CD4-positive, alpha-beta T cell treated with Interleukin-2 at 100 ng/mL for 4 hours (primary cell): Measurements from ENCODE around the gene TDRD9.
"Not testable (repeated sequence)": the region's sequence is repeated elsewhere in the genome, so short reads cannot be mapped to it uniquely, and the experiment has no call there.

ENCODE experiments used
- DNase-seq: peaks from one replicate; pipeline ENCODE4 v3.0.0-alpha.2; 2020; ENCODE audit warnings: low spot score

TDRD9 gene, protein sequence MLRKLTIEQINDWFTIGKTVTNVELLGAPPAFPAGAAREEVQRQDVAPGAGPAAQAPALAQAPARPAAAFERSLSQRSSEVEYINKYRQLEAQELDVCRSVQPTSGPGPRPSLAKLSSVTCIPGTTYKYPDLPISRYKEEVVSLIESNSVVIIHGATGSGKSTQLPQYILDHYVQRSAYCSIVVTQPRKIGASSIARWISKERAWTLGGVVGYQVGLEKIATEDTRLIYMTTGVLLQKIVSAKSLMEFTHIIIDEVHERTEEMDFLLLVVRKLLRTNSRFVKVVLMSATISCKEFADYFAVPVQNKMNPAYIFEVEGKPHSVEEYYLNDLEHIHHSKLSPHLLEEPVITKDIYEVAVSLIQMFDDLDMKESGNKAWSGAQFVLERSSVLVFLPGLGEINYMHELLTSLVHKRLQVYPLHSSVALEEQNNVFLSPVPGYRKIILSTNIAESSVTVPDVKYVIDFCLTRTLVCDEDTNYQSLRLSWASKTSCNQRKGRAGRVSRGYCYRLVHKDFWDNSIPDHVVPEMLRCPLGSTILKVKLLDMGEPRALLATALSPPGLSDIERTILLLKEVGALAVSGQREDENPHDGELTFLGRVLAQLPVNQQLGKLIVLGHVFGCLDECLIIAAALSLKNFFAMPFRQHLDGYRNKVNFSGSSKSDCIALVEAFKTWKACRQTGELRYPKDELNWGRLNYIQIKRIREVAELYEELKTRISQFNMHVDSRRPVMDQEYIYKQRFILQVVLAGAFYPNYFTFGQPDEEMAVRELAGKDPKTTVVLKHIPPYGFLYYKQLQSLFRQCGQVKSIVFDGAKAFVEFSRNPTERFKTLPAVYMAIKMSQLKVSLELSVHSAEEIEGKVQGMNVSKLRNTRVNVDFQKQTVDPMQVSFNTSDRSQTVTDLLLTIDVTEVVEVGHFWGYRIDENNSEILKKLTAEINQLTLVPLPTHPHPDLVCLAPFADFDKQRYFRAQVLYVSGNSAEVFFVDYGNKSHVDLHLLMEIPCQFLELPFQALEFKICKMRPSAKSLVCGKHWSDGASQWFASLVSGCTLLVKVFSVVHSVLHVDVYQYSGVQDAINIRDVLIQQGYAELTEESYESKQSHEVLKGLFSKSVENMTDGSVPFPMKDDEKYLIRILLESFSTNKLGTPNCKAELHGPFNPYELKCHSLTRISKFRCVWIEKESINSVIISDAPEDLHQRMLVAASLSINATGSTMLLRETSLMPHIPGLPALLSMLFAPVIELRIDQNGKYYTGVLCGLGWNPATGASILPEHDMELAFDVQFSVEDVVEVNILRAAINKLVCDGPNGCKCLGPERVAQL (N-terminal part only)

DNA sequence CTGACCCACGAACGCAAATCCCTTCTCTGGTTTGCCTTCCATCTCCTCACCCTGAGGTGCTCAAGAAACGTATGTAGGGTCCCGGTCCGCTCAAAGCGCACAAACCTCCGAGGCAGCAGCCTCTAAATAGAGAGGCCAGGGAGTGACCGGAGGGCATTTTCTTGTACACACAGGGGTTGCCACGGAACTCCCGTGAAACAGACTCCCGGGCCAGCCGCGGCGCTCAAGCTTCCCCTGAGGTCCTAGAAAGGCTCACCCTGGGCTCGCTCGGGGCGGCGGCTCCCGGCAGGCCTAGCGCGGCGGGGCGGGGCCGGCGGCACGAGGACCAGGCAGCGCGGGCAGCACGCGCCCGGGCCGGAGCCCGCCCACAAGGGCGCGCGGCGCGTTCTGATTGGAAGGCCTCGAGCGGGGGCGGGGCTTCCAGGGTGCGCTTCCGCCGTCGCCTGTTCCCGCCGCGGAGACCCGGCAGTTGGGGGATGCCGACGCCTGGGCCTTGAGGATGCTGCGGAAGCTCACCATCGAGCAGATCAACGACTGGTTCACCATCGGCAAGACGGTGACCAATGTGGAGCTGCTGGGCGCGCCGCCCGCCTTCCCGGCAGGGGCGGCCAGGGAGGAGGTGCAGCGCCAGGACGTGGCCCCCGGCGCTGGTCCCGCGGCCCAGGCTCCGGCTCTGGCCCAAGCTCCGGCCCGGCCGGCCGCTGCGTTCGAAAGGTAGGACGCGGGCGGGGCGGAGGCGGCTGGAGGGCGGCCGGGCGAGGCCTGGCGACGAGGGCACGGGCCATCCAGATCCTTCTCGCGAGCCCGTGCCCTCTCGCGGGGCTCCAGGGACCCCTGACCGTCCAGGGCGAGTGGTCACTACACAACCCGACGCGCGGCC is at the start of gene TDRD9:
TSS of gene TDRD9 (plus strand) at position 446 of the 880 bp plus-strand sequence. CDS start at position 500, 54 bp downstream.
- DNase-seq, result no peak

DNA sequence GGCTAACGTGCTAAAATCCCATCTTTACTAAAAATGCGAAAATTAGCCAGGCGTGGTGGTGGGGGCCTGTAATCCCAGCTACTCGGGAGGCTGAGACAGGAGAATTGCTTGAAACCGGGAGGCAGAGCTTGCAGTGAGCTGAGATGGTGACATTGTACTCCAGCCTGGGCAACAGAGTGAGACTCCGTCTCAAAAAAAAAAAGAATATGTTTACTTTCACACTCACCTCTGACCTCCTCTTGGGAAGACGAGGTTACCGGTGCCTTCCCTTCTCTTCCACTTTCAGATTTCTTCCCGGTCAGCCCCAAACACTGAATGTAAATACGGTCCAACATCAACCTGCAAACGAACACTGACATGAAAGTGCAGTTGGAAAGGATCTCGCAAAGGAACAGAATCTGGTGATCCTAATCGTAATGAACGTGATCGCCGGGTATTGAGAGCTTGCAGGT is 49.1 kb upstream of the TDRD9 start:
- no peak for DNase-seq

DNA sequence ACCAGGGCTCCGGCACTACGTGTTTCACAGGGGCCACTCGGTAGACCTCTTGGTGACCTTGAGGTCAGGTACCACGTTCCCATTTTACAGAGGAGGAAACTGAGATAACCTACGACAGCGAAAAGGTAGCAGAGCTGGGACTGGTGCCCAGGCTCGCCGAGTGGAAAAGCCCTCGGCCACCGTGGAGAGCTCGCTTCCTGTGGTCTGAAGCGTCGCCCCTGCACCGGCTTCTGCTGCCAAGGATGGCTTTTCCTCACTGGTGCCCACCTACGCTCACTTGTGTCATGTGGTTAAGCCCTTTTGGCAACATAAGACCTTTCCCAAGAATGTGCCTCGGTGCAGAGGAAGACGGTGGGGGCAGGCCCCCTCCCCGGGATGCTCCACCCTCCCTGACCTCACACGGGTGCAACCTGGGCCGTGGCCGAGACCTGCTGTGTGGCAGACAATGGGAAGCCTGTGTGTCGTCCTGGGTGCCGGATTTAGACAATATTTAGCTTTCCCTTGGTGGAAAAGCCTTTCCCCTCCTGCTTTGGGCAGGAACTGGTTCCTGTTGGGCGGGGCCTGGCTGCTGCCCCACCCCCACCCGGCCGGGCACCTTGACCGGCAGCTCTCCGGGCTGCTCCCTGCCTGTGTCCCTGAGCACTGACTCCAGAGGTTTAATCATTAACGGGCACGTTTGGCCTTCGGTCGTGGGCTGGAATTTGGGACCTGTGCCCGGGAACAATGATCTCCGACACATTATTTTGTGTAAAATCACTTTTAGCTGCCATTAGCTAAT is 48.5 kb upstream of the TDRD9 start:
- no peak for DNase-seq

DNA sequence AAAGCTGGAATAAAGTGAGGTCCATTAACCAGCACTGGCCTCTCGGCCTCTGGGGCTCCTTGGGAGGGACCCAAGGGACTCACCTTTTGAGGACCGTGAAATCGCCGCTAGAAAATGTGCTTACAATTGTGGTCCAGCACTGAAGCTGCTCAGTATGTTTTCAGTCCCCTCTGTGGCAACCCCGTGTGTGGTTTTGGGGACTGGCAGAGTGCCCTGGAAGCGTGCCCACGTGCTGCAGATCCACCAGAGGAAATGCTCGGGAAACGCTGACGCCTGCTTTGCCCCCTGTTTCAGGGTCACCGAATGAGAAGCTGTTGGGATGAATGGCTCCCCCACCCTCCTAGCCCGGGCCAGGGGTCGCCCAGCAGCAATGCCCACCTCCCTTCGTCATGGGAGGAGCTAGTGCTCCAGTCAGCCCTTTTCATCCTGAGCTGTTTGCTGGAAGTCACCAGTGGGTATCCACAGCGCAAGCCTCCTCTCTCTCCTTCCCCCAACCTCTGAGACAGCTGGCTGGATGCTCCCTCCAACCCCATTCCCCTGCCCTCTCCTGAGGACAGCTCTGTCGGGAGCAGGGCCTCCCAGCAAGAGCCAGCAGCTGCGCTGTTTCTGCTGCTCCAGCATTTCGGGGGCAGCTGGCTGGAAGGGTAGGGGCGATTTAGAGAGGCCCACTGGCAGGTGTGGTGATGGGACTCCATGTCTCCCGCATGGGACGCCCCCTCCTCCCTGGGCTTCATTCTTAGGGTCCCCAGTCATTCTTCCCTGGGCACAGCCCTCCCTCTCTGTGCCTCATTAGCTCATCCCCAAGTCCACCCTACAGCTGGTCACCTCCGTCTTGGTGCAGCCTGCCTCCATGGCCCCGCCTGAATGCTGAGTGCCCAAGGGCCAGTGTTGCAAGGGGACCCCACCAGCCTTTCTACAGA is 47.6 kb upstream of the TDRD9 start:
- DNase-seq, result peak; percentile 5

DNA sequence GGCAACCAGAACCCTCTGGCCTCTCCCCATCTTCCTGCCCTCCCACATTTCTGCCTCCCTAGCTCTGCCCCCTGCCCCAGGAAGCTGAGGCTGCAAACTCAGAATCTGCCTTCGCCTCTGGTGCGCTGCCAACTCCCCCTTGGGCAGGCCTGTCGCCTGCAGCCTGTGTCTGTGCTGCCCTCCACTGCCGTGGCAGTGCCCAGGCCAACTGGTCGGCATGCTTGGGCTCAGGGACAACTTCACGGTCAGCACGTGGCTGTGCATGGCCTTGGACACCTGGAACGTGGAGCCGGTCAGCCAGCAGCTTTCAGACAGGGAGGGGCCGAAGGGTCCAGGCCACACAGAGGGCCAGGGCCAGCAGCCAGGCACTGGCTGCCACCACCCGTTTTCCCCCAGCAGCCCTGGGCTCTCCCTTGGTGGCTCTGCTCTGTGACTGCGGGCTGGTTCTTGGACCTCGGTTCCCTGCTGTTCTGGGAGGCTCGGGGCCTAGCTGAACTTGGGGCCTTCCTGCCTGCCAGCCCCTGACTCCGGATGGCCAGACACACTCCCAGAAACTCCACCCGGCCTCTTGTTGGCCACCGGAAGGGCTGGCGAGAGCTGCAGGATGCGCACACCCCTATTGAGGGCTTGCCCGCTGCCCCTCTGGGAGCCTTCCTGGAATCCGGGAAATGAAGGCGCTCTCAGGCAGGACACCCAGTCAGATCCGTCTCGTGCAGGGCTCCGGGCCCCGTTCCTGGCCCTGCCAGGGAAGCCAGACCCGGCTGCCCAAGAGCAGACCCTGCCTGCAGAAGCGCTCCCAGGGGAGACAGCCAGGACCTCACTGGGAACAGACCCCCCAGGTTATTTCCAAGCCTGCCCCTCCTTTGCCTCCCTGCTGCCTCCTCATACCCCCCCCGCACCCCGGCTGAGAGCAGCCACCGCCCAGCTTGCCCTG is 46.7 kb upstream of the TDRD9 start:
- no peak for DNase-seq

DNA sequence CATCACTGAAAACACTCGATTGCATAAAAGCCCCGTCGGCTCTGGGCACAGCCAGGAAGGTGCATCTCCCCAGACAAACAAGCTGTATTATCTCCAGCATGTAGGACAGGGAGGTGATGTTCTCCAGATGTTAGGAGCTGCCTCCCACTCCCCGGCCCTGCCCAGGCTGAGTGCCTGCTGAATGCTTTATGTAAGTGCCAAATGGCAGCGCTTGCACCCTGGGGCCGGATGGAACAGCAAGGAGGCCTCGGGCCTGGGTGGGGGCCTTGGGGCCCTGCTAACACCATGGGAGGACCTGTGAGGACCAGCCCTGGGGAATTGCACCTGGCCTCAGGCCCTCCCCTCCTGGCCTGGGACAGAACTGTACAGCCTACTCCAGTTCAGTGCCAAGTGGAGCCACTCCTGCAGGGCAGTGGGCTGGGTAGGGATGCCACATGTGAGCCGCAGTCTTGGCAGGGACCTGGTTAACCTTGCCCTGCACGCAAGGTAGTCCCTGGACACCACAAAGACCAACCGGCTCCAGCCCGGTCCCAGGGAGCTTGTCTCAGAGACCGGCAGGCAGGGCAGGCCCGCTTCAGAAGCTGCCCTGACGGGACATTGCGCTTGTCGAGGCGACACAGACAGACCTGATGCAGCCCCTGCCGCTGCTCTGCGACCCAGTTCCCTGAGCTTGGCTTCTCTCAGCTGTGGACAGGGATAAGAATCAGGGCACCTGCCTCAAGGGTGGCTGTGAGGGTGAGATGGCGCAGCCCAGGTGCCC is 45.6 kb upstream of the TDRD9 start:
- DNase-seq, result no peak

DNA sequence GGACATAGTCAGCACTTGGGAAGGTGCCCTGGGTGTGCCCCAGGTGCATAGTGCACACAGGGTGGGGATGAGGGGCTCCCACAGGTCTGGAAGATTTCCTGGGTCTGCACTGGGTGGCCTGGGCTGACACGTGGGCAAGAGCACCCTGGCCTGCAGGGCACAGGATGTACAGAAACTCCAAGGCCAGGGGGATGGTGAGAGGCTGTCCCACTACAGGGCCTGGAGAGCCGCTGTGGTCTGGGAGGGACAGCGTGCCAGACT is 45.1 kb upstream of the TDRD9 start:
- DNase-seq, result no peak

DNA sequence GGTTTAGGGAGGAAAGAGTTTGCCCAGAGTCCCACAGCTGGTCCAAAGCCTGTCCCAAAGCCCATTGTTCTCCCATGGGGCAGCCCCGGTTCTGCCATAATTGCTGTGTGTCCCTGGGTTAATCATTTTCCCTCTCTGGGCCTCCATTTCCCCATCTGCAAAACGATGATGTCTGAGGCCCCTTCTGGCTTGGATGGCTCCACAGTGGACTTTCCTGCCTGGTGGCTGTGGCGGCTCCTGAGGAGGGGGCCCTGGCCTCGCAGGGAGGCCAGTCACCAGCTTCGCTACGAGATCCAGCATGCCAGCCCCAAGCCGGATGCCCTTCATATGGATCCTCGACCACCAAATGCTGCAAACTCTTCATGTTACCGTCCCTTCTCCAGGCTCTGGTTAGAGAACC is 43.4 kb upstream of the TDRD9 start:
- DNase-seq, result no peak

DNA sequence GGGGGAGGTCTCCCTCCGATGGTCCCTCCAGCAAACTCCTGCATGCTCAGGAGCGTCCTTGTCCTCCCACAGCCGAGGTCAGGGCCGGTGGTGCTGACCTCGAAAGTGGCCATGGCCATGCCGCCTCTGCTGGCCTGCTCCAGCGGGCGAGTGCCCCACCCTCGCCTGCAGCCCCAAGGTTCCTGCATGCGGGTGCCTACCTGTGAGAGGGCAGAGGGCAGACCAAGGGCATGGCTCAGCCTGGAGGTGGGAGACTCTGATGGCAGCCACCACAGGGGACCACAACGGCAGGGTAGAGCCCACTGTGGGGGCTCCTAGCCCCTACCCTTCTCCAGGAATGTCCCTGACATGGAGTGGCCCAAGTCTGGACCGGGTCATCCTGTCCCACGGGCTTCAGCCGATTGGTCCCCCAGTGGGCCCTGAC is 42.7 kb upstream of the TDRD9 start:
- no peak for DNase-seq

DNA sequence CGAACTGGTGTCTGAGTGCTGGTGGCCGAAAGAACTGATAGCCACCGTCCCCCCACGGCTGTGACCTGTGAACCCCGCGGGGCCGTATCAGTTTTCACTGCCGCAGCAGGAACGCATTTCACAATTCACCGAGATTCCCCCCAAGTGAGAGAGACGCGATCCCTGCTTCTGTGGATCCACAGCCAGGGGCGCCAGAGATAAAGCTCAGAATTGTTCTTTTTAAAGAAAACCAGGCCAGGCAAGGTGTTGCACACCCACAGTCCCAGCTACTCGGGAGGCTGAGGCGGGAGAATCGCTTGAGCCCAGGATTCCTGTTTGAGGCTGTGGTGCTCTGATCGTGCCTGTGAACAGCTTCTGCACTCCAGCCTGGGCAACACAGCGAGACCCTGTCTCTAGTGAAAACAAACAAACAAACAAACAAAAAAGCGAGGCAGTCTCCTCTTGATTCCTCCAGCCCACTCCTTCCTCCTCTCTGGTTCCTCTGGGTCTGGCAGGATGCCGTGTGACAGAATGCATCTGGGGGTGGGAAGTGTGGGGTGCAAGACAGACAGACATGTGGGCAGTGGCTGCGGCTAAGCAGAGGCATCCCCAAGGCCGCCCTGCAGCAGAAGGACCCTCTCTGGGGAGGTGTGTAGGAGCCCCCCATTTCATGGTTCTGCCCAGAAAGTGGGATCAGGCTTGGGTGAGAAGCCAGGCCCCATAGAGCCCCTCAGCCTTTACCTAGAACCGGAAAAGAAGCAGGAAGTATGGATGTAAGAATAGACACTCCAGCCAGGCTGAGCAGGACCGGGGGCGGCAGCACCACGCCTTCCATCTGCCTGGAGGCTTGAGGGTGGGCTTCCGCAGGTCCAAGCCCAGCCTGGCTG is 41.7 kb upstream of the TDRD9 start:
- DNase-seq, result no peak

DNA sequence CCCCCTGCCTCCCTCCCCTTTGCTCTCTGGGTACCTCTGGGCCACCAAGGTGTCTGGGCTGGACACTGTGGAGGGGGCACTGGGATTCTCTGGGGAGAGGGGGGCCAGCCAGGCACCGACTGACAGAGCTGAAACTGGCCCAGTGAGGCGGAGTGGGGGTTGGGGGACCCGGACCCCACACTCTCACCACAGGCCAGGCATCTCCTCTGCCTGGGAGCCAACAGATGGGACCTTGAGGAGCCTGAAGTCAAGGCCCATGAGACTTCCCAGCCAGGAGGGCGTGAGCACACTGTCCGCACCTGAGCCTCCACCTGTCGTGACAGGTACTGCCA is 41.1 kb upstream of the TDRD9 start:
- no peak for DNase-seq

DNA sequence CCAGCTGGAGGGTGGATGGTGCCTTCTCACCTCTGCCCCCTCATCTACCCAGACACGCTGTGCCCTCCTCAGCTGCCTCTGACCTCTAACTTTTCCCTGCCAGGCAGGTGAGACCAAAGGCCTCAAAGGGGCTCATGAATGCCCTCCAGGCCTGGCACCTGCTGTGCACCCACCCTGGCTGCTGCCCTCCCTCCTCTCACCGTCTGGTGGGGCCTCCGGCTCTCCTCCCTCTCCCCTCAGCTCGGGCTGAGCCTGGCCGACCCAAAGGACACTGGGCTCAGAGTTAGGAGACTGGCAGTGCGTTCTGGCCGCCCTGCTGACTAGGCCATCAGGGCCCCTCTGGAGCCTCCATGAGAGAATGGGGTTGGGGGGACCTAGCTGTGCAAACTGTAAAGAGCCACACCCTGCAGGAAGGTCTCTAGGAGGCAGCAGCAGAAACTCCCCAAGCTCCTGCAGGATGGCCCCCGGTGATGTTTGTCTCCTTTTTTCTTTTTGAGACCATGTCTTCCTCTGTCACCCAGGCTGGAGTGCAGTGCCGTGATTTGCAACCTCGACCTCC is 40.6 kb upstream of the TDRD9 start:
- no peak for DNase-seq

DNA sequence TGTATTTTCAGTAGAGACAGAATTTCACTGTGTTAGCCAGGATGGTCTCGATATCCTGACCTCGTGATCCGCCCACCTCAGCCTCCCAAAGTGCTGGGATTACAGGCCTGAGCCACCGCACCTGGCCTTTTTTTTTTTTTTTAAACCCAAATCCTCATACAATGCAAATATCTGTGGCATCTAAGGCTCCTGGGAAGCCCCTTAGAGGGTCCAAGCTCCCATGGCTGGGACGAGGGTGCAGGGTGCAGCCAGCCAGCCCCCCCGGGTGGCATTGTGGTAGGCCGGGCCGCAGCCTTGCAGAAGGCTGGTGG is 39.3 kb upstream of the TDRD9 start:
- not testable (repeated sequence) for DNase-seq

DNA sequence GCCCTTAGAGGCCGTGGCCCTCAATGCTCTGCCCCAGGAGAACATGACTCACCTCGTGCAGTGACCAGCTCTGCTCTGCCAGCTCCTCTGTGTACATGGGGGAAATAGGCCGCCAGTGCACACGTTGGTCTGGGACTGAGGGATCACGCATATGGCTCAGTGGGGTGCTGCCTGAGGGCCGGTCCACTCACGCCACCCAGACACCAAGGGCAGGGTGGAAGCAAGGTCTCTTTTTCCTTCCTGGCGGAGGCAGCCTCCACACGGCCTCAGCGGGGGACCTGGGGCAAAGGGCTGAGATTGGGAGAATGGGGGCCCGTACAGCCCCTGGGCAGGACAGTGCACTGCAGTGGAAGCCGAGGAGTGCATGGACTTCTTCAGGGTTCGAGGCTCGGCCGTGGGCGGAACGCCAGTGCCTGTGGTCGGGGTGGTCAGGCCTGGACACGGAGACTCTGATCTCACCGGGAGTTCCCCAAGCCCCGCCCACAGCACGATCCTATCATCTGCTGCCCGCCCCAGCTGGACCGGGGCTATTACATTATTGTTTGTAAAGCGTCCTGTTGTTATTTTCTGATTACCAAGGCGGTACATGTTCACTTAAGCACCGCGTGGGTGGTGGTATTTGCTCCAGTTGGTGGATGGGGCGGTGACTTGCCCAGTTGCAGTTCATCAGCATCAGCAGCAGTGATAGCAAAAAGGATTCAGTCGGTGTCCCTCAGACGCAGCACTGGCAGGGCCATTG is 38.8 kb upstream of the TDRD9 start:
- no peak for DNase-seq

DNA sequence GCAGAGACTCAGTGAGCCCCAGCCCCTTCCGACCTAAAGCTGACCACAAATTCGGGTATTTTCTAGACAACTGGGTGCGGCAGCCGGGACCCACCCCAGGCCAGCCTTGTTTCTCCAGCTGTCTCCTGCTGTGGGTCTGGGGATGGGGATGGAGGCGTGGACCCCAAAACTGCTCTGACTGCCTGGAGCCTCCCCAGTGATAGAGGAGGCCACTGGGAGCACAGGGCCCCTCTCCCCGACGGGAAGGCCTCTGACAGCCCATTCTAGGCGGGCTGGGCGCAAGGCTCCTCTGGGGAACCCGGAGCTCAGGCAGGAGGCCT is 38.2 kb upstream of the TDRD9 start:
- no peak for DNase-seq
